Heart left ventricle (tissue), 13 donors: ENCODE measurements around the gene PLBD1.

Experiments used
- CTCF ChIP-seq, 12 donors: fragments of 200-600 bp; sonication (generic) in 4 of 12; IDR thresholded peaks; one replicate each; pipeline versions ENCODE4 v1.5.0 to v1.8.0; 2018 to 2022; ENCODE audit warnings: antibody characterized with exemption in 12 of 12, mild to moderate bottlenecking in 5 of 12
- POLR2A ChIP-seq, 2 donors: fragments of 450-650 bp; IDR thresholded peaks; one replicate each; pipeline ENCODE4 v1.6.1; 2017; ENCODE audit warnings: antibody characterized with exemption in 2 of 2, mild to moderate bottlenecking in 2 of 2, moderate library complexity in 2 of 2
- donor health status: ischemic (EF 13 %, LVEDD 7.1; RV severe dilation, severe dysfunction).
- donor health status: DM: no; HTN: yes; CAD: no.
- donor health status: DM: no; HTN: no; CAD: no.
- donor health status: ischemic (EF 25% LVEDD 6.9; RV normal size, moderate dysfunction).
- donor health status: ischemic (EF 25% LVEDD 5.7; RV mildly dilated, moderate dysfunction).
- donor health status: ischemic (EF 35%, LVEDD 5.7; RV mildly dilated, moderate dysfunction).
- donor health status: nonischemic (EF 11% LVEDD 7.7; RV severe dilation, severe dysfunction).
- donor health status: DM: yes; HTN: yes; CAD: no.
- donor health status: PGD.
- donor health status: ischemic (EF 29% LVEDD 5.4; RV normal size, mild dysfunction).
- donor health status: nonischemic (EF 23%, LVEDD 6.1; RV moderate dilation, normal function).

GRCh38 chr12:14573118-14573517, 5.4 kb upstream of the PLBD1 start:
- TF ChIP-seq CTCF (IDR thresholded peaks at IDR 0.05) (no peak), POLR2A (IDR thresholded peaks at IDR 0.05) (no peak)
